ENCODE measurements around the gene ASB16.

ASB16 gene

GRCh38 chr17:44184212-44184810 lies 13.8 kb downstream of the ASB16 start:
- H3K9ac ChIP-seq (ENCODE audit: low read length) = no peak overlapping the region
- no peak overlapping the region for H3K4me3 ChIP-seq (ENCODE audit: low read length)
- no peaks in the 10 kb centered on the region for H3K9me3 ChIP-seq (ENCODE audit: control insufficient read depth, low read length)
- peaks cover 9% of the 10 kb centered on the region for H3K4me1 ChIP-seq (ENCODE audit: control insufficient read depth, insufficient read depth, low read length)
- H3K36me3 ChIP-seq (ENCODE audit: control insufficient read depth, insufficient read depth, low read length) = no peaks in the 10 kb centered on the region
- no peaks in the 10 kb centered on the region for H3K27me3 ChIP-seq (ENCODE audit: control insufficient read depth, insufficient read depth, low read length)

GRCh38 chr17:44186307-44187130 lies 16.0 kb downstream of the ASB16 start, which contains the start of gene TMUB2:
Gene TMUB2 (plus strand): TSS chr17:44186972. CDS start chr17:44187709, 737 bp downstream.
- H3K27me3 ChIP-seq (ENCODE audit: control insufficient read depth, insufficient read depth, low read length) = no peaks in the 10 kb centered on the region
- H3K36me3 ChIP-seq (ENCODE audit: control insufficient read depth, insufficient read depth, low read length) = peaks cover 5% of the 10 kb centered on the region
- peaks cover 9% of the 10 kb centered on the region for H3K4me1 ChIP-seq (ENCODE audit: control insufficient read depth, insufficient read depth, low read length)
- no peaks in the 10 kb centered on the region for H3K9me3 ChIP-seq (ENCODE audit: control insufficient read depth, low read length)
- H3K9ac ChIP-seq (ENCODE audit: low read length) = peak within 1 kb of the TSS; percentile 94
- H3K4me3 ChIP-seq (ENCODE audit: low read length) = peak within 1 kb of the TSS; percentile 91

GRCh38 chr17:44187131-44187899 lies 16.8 kb downstream of the ASB16 start:
- Histone ChIP-seq H3K4me1 (ENCODE audit: control insufficient read depth, insufficient read depth, low read length) (peaks cover 14% of the 10 kb centered on the region), H3K9ac (ENCODE audit: low read length) (peak overlapping the region; percentile 94), H3K36me3 (ENCODE audit: control insufficient read depth, insufficient read depth, low read length) (peaks cover 5% of the 10 kb centered on the region), H3K27me3 (ENCODE audit: control insufficient read depth, insufficient read depth, low read length) (no peaks in the 10 kb centered on the region), H3K9me3 (ENCODE audit: control insufficient read depth, low read length) (no peaks in the 10 kb centered on the region), H3K4me3 (ENCODE audit: low read length) (peak overlapping the region; percentile 91)

GRCh38 chr17:44188576-44189403 lies 18.3 kb downstream of the ASB16 start:
- H3K36me3 ChIP-seq (ENCODE audit: control insufficient read depth, insufficient read depth, low read length) = peaks cover 5% of the 10 kb centered on the region
- H3K4me3 ChIP-seq (ENCODE audit: low read length) = no peak overlapping the region
- peak overlapping the region; percentile 94 for H3K9ac ChIP-seq (ENCODE audit: low read length)
- no peaks in the 10 kb centered on the region for H3K9me3 ChIP-seq (ENCODE audit: control insufficient read depth, low read length)
- peaks cover 23% of the 10 kb centered on the region for H3K4me1 ChIP-seq (ENCODE audit: control insufficient read depth, insufficient read depth, low read length)
- no peaks in the 10 kb centered on the region for H3K27me3 ChIP-seq (ENCODE audit: control insufficient read depth, insufficient read depth, low read length)

- H3K9ac ChIP-seq (ENCODE audit: low read length) = no peak overlapping the region
- H3K4me3 ChIP-seq (ENCODE audit: low read length) = no peak overlapping the region
- H3K27me3 ChIP-seq (ENCODE audit: control insufficient read depth, insufficient read depth, low read length) = no peaks in the 10 kb centered on the region
- peaks cover 23% of the 10 kb centered on the region for H3K4me1 ChIP-seq (ENCODE audit: control insufficient read depth, insufficient read depth, low read length)
- no peaks in the 10 kb centered on the region for H3K9me3 ChIP-seq (ENCODE audit: control insufficient read depth, low read length)
- H3K36me3 ChIP-seq (ENCODE audit: control insufficient read depth, insufficient read depth, low read length) = peaks cover 5% of the 10 kb centered on the region
Measured at GRCh38 chr17:44190481-44190880, 20.0 kb downstream of the ASB16 start.

- H3K36me3 ChIP-seq (ENCODE audit: control insufficient read depth, insufficient read depth, low read length) = peaks cover 5% of the 10 kb centered on the region
- H3K4me3 ChIP-seq (ENCODE audit: low read length) = no peak overlapping the region
Measured at GRCh38 chr17:44191369-44191768, 20.9 kb downstream of the ASB16 start.

GRCh38 chr17:44191941-44192496 lies 21.5 kb downstream of the ASB16 start:
- H3K27me3 ChIP-seq (ENCODE audit: control insufficient read depth, insufficient read depth, low read length) = no peaks in the 10 kb centered on the region
- H3K4me3 ChIP-seq (ENCODE audit: low read length) = no peak overlapping the region
- H3K36me3 ChIP-seq (ENCODE audit: control insufficient read depth, insufficient read depth, low read length) = peaks cover 5% of the 10 kb centered on the region
- peak overlapping the region; percentile 26 for H3K9ac ChIP-seq (ENCODE audit: low read length)
- H3K9me3 ChIP-seq (ENCODE audit: control insufficient read depth, low read length) = no peaks in the 10 kb centered on the region
- H3K4me1 ChIP-seq (ENCODE audit: control insufficient read depth, insufficient read depth, low read length) = peaks cover 23% of the 10 kb centered on the region

More at GRCh38 chr17:44191369-44191768, 20.9 kb downstream of the ASB16 start:
- H3K9ac ChIP-seq (ENCODE audit: low read length) = no peak overlapping the region
- peaks cover 23% of the 10 kb centered on the region for H3K4me1 ChIP-seq (ENCODE audit: control insufficient read depth, insufficient read depth, low read length)
- no peaks in the 10 kb centered on the region for H3K27me3 ChIP-seq (ENCODE audit: control insufficient read depth, insufficient read depth, low read length)
- no peaks in the 10 kb centered on the region for H3K9me3 ChIP-seq (ENCODE audit: control insufficient read depth, low read length)

GRCh38 chr17:44192750-44193149 lies 22.2 kb downstream of the ASB16 start:
- Histone ChIP-seq H3K4me3 (ENCODE audit: low read length) (no peak overlapping the region), H3K9ac (ENCODE audit: low read length) (peak overlapping the region; percentile 26), H3K4me1 (ENCODE audit: control insufficient read depth, insufficient read depth, low read length) (peaks cover 22% of the 10 kb centered on the region), H3K36me3 (ENCODE audit: control insufficient read depth, insufficient read depth, low read length) (peaks cover 5% of the 10 kb centered on the region), H3K9me3 (ENCODE audit: control insufficient read depth, low read length) (no peaks in the 10 kb centered on the region), H3K27me3 (ENCODE audit: control insufficient read depth, insufficient read depth, low read length) (no peaks in the 10 kb centered on the region)

GRCh38 chr17:44193326-44194084 lies 23.0 kb downstream of the ASB16 start:
- H3K9ac ChIP-seq (ENCODE audit: low read length) = no peak overlapping the region
- no peaks in the 10 kb centered on the region for H3K9me3 ChIP-seq (ENCODE audit: control insufficient read depth, low read length)
- H3K36me3 ChIP-seq (ENCODE audit: control insufficient read depth, insufficient read depth, low read length) = peaks cover 5% of the 10 kb centered on the region
- no peak overlapping the region for H3K4me3 ChIP-seq (ENCODE audit: low read length)
- no peaks in the 10 kb centered on the region for H3K27me3 ChIP-seq (ENCODE audit: control insufficient read depth, insufficient read depth, low read length)
- peaks cover 23% of the 10 kb centered on the region for H3K4me1 ChIP-seq (ENCODE audit: control insufficient read depth, insufficient read depth, low read length)

- Histone ChIP-seq H3K9me3 (ENCODE audit: control insufficient read depth, low read length) (no peaks in the 10 kb centered on the region), H3K4me1 (ENCODE audit: control insufficient read depth, insufficient read depth, low read length) (peaks cover 25% of the 10 kb centered on the region), H3K36me3 (ENCODE audit: control insufficient read depth, insufficient read depth, low read length) (no peaks in the 10 kb centered on the region), H3K9ac (ENCODE audit: low read length) (no peak overlapping the region), H3K4me3 (ENCODE audit: low read length) (no peak overlapping the region), H3K27me3 (ENCODE audit: control insufficient read depth, insufficient read depth, low read length) (no peaks in the 10 kb centered on the region)
Measured at GRCh38 chr17:44197107-44197506, 26.6 kb downstream of the ASB16 start.
